ENCODE measurements around the gene LMNTD2.

- no peak for TF ChIP-seq CTCF (IDR thresholded peaks at IDR 0.05)
- TF ChIP-seq POLR2A (IDR thresholded peaks at IDR 0.05): no peak
Observed at GRCh38 chr11:559712-560304, 730 bp downstream of the LMNTD2 start.
